H9 (cell line): ENCODE results near the gene CD244. TPM values are rescaled to one million over a fixed set of nuclear protein-coding genes. Genes with fewer than 3 reads are reported as not detected.

Experiments
- DNase-seq: peaks from one replicate; pipeline ENCODE4 v3.0.0-alpha.2; 2017
- H2AFZ ChIP-seq: one replicate; pipeline ENCODE4 v1.6.1; 2013; ENCODE audit warnings: mild to moderate bottlenecking, low read length, control low read depth, moderate library complexity
- H2AK5ac ChIP-seq: 2 replicates; pipeline ENCODE4 v1.6.1; 2013; ENCODE audit warnings: low read length, control low read depth, mixed read lengths; ENCODE audit not compliant: insufficient read length
- H2BK120ac ChIP-seq: one replicate; pipeline ENCODE4 v1.6.1; 2013; ENCODE audit warnings: low read depth, mild to moderate bottlenecking, low read length, control low read depth, inconsistent platforms; ENCODE audit not compliant: poor library complexity, severe bottlenecking
- H2BK12ac ChIP-seq: 2 replicates; pipeline ENCODE4 v1.6.1; 2013; ENCODE audit warnings: low read length, control low read depth, mixed read lengths, low read depth; ENCODE audit not compliant: insufficient read length
- H2BK15ac ChIP-seq: 2 replicates; pipeline ENCODE4 v1.6.1; 2013; ENCODE audit warnings: low read depth, low read length, control low read depth
- H2BK20ac ChIP-seq: one replicate; pipeline ENCODE4 v1.6.1; 2013; ENCODE audit warnings: low read depth, mild to moderate bottlenecking, low read length, control low read depth, inconsistent platforms; ENCODE audit not compliant: poor library complexity, severe bottlenecking
- H2BK5ac ChIP-seq: 2 replicates; pipeline ENCODE4 v1.6.1; 2013; ENCODE audit warnings: low read length, control low read depth, mixed read lengths; ENCODE audit not compliant: insufficient read length
- H3K14ac ChIP-seq: 2 replicates; pipeline ENCODE4 v1.6.1; 2013; ENCODE audit warnings: low read length, control low read depth; ENCODE audit not compliant: insufficient read depth
- H3K18ac ChIP-seq: 2 replicates; pipeline ENCODE4 v1.6.1; 2013; ENCODE audit warnings: low read depth, mild to moderate bottlenecking, mixed read lengths, low read length, control low read depth; ENCODE audit not compliant: insufficient read length
- H3K23ac ChIP-seq: 2 replicates; pipeline ENCODE4 v1.6.1; 2013; ENCODE audit warnings: low read length, control low read depth, mixed read lengths, low read depth; ENCODE audit not compliant: insufficient read length
- H3K23me2 ChIP-seq: 2 replicates; pipeline ENCODE4 v1.6.1; 2013; ENCODE audit warnings: low read depth, mild to moderate bottlenecking, mixed read lengths, low read length, control low read depth; ENCODE audit not compliant: insufficient read length, poor library complexity, severe bottlenecking
- H3K27ac ChIP-seq: 2 replicates; pipeline ENCODE4 v1.5.1; 2013; ENCODE audit warnings: low read length, control low read depth, mixed read lengths, low read depth; ENCODE audit not compliant: insufficient read length
- H3K27me3 ChIP-seq: 2 replicates; pipeline ENCODE4 v1.6.1; 2013; ENCODE audit warnings: low read length, control low read depth, inconsistent platforms; ENCODE audit not compliant: insufficient read depth
- H3K4ac ChIP-seq: 2 replicates; pipeline ENCODE4 v1.6.1; 2013; ENCODE audit warnings: low read depth, mild to moderate bottlenecking, control low read depth, inconsistent platforms, low read length, moderate library complexity
- H3K4me1 ChIP-seq: 2 replicates; pipeline ENCODE4 v1.6.1; 2013; ENCODE audit warnings: low read length, control low read depth, inconsistent platforms; ENCODE audit not compliant: insufficient read depth
- H3K4me2 ChIP-seq: 2 replicates; pipeline ENCODE4 v1.6.1; 2013; ENCODE audit warnings: low read length, control low read depth, mixed read lengths; ENCODE audit not compliant: insufficient read length, insufficient read depth
- H3K56ac ChIP-seq: 2 replicates; pipeline ENCODE4 v1.6.1; 2013; ENCODE audit warnings: low read depth, mild to moderate bottlenecking, mixed read lengths, low read length, control low read depth; ENCODE audit not compliant: insufficient read length
- H3K79me1 ChIP-seq: 2 replicates; pipeline ENCODE4 v1.6.1; 2013; ENCODE audit warnings: low read depth, mild to moderate bottlenecking, moderate library complexity, low read length, control low read depth, inconsistent platforms; ENCODE audit not compliant: insufficient read depth, poor library complexity, severe bottlenecking
- H3K79me2 ChIP-seq: 2 replicates; pipeline ENCODE4 v1.6.1; 2013; ENCODE audit warnings: low read length, control low read depth, inconsistent platforms; ENCODE audit not compliant: insufficient read depth
- H3K9ac ChIP-seq: 2 replicates; pipeline ENCODE4 v1.6.1; 2013; ENCODE audit warnings: low read length, control low read depth, mixed read lengths; ENCODE audit not compliant: insufficient read length; ENCODE audit errors: extremely low read depth
- H3K9me3 ChIP-seq: one replicate; pipeline ENCODE4 v1.6.1; 2013; ENCODE audit warnings: low read depth, low read length, inconsistent platforms; ENCODE audit not compliant: control insufficient read depth
- H3T11ph ChIP-seq: one replicate; pipeline ENCODE4 v1.6.1; 2013; ENCODE audit warnings: mild to moderate bottlenecking, low read length, control low read depth, inconsistent platforms
- H4K20me1 ChIP-seq: one replicate; pipeline ENCODE4 v1.6.1; 2013; ENCODE audit not compliant: control insufficient read depth, insufficient read length, insufficient read depth
- H4K5ac ChIP-seq: 2 replicates; pipeline ENCODE4 v1.6.1; 2013; ENCODE audit warnings: low read depth, mild to moderate bottlenecking, mixed read lengths, low read length, control low read depth; ENCODE audit not compliant: insufficient read length
- H4K8ac ChIP-seq: replicated peaks from 2 replicates; pipeline ENCODE4 v1.6.1; 2013; ENCODE audit warnings: low read length, control low read depth, mixed read lengths, low read depth; ENCODE audit not compliant: insufficient read length
- H4K91ac ChIP-seq: 2 replicates; pipeline ENCODE4 v1.6.1; 2013; ENCODE audit warnings: low read depth, mild to moderate bottlenecking, moderate library complexity, mixed read lengths, low read length, control low read depth; ENCODE audit not compliant: insufficient read length
- H3K27ac Mint-ChIP-seq, 3 experiments: 2 replicates in 2 of 3; 3 replicates in 1 of 3; pipeline ENCODE4 v1.8.0; 2020 to 2021; ENCODE audit warnings: mixed read lengths in 3 of 3, mild to moderate bottlenecking in 1 of 3, moderate library complexity in 1 of 3
- H3K27me3 Mint-ChIP-seq: 2 replicates; pipeline ENCODE4 v1.8.0; 2021; ENCODE audit warnings: low read depth, mild to moderate bottlenecking, moderate library complexity, mixed read lengths
- H3K36me3 Mint-ChIP-seq, 3 experiments: 2 replicates in 2 of 3; 3 replicates in 1 of 3; pipeline ENCODE4 v1.8.0; 2020 to 2021; ENCODE audit warnings: low read depth in 3 of 3, mixed read lengths in 3 of 3; ENCODE audit not compliant: insufficient read depth in 1 of 3
- H3K4me1 Mint-ChIP-seq, 2 experiments: 2 replicates each; pipeline ENCODE4 v1.8.0; 2020; ENCODE audit warnings: mixed read lengths in 2 of 2
- H3K4me3 Mint-ChIP-seq, 2 experiments: 2 replicates in 1 of 2; 3 replicates in 1 of 2; pipeline ENCODE4 v1.8.0; 2020 to 2021; ENCODE audit warnings: mild to moderate bottlenecking in 2 of 2, mixed read lengths in 2 of 2, moderate library complexity in 1 of 2
- H3K9me3 Mint-ChIP-seq, 2 experiments: 2 replicates in 1 of 2; 3 replicates in 1 of 2; pipeline ENCODE4 v1.8.0; 2020; ENCODE audit warnings: mild to moderate bottlenecking in 2 of 2, mixed read lengths in 2 of 2, moderate library complexity in 1 of 2
- CTCF ChIP-seq: fragments of 200-600 bp; sonication (generic); conservative IDR thresholded peaks from 3 replicates; pipeline ENCODE4 v1.8.0; 2021; ENCODE audit warnings: antibody characterized with exemption, mild to moderate bottlenecking
- WGBS: extraction: QIAGEN DNeasy Blood & Tissue Kit; methylation state at CpG from one replicate; pipeline ENCODE4 v1.1.7; 2013; ENCODE audit warnings: missing lambda C conversion rate, low lambda C conversion rate, mixed read lengths; ENCODE audit not compliant: insufficient read length; ENCODE audit errors: extremely low coverage; 5-methylcytosine and 5-hydroxymethylcytosine counted together
- total RNA-seq: library from RNA; stranded (reverse); gene quantifications from 2 replicates; pipeline ENCODE4 v1.2.1, GENCODE V29; 2021

CD244 gene
- total RNA-seq, 1 experiment from 2014 or later: not detected

- H2BK5ac ChIP-seq: no peak overlapping the region
- H2AK5ac ChIP-seq: no peak overlapping the region
- H3K23me2 ChIP-seq: no peaks in the 10 kb centered on the region
- DNase-seq: no peak
- H3K9me3 ChIP-seq: no peaks in the 10 kb centered on the region
- H2AFZ ChIP-seq: no peak overlapping the region
- H3K9me3 Mint-ChIP-seq: no peaks in the 10 kb centered on the region
- no peaks in the 10 kb centered on the region for H3K79me1 ChIP-seq
- H3T11ph ChIP-seq: no peak overlapping the region
- H3K4me1 Mint-ChIP-seq: 0 out of 4 replicates have a peak, but pooled peaks cover 0 to 3% of the 10 kb centered on the region in 2 experiments
- no peak overlapping the region for H3K4ac ChIP-seq
- WGBS: no CpG with 5 or more reads among the region's 4 CpGs
- H4K5ac ChIP-seq: no peak overlapping the region
- H3K9ac ChIP-seq: no peak overlapping the region
- H3K4me1 ChIP-seq: no peaks in the 10 kb centered on the region
- H4K20me1 ChIP-seq: no peaks in the 10 kb centered on the region
- no peak overlapping the region for H3K27ac ChIP-seq
- no peak for TF ChIP-seq CTCF
- H2BK120ac ChIP-seq: no peak overlapping the region
- no peaks in the 10 kb centered on the region for H3K27me3 Mint-ChIP-seq
- no peak overlapping the region for H3K56ac ChIP-seq
- no peak overlapping the region for H3K4me3 Mint-ChIP-seq
- H4K8ac ChIP-seq: no peak overlapping the region
- no peak overlapping the region for H3K23ac ChIP-seq
- H2BK12ac ChIP-seq: no peak overlapping the region
- H2BK20ac ChIP-seq: no peak overlapping the region
- no peak overlapping the region for H4K91ac ChIP-seq
- H3K27ac Mint-ChIP-seq: no peak overlapping the region
- no peak overlapping the region for H3K4me2 ChIP-seq
- H3K27me3 ChIP-seq: no peaks in the 10 kb centered on the region
- H2BK15ac ChIP-seq: no peak overlapping the region
- H3K14ac ChIP-seq: no peak overlapping the region
- no peak overlapping the region for H3K18ac ChIP-seq
- H3K79me2 ChIP-seq: no peaks in the 10 kb centered on the region
- no peaks in the 10 kb centered on the region for H3K36me3 Mint-ChIP-seq
Observed at GRCh38 chr1:160858097-160858496, 4.6 kb downstream of the CD244 start.
